Body of pancreas (tissue), 4 donors: ENCODE measurements around the gene TTC31.

Source experiments
- CTCF ChIP-seq, 7 experiments: fragments of 450-650 bp in 4 of 7; fragments of 200-600 bp in 3 of 7; sonication (generic) in 3 of 7; IDR thresholded peaks; one replicate each; pipeline ENCODE4 v1.5.1; 2016 to 2019; ENCODE audit warnings: antibody characterized with exemption in 7 of 7
- POLR2A ChIP-seq, 3 donors: fragments of 450-650 bp; IDR thresholded peaks; one replicate each; pipeline ENCODE4 v1.6.1; 2016; ENCODE audit warnings: antibody characterized with exemption in 3 of 3, mild to moderate bottlenecking in 2 of 3

- TF ChIP-seq CTCF (IDR thresholded peaks at IDR 0.05) (no peak), POLR2A (IDR thresholded peaks at IDR 0.05) (peak in 2 of 3 donors; percentile 91 to 94)
Measured at GRCh38 chr2:74457549-74458131, 25.2 kb upstream of the TTC31 start.
